Skeletal muscle tissue (tissue), 4 donors: ENCODE data around the gene ANAPC1. TPM values are rescaled to one million over a fixed set of nuclear protein-coding genes. Genes with fewer than 3 reads are reported as not detected.
"Not testable (repeated sequence)": the region's sequence is repeated elsewhere in the genome, so short reads cannot be mapped to it uniquely, and the experiment has no call there.

Experiments used
- H3K27ac ChIP-seq: one replicate; pipeline ENCODE4 v1.7.0; 2013; ENCODE audit warnings: mild to moderate bottlenecking, low read depth, low read length, inconsistent platforms
- H3K27me3 ChIP-seq, 3 donors: one replicate each; pipeline ENCODE4 v1.7.0; 2013; ENCODE audit warnings: low read length in 3 of 3; ENCODE audit not compliant: control insufficient read depth in 3 of 3, insufficient read depth in 3 of 3
- H3K36me3 ChIP-seq, 3 donors: one replicate each; pipeline ENCODE4 v1.7.0; 2013; ENCODE audit warnings: low read length in 3 of 3; ENCODE audit not compliant: control insufficient read depth in 3 of 3, insufficient read depth in 3 of 3
- H3K4me1 ChIP-seq, 3 donors: one replicate each; pipeline ENCODE4 v1.7.0; 2013; ENCODE audit warnings: low read length in 3 of 3, mild to moderate bottlenecking in 3 of 3; ENCODE audit not compliant: control insufficient read depth in 3 of 3, insufficient read depth in 3 of 3
- H3K4me3 ChIP-seq, 3 donors: one replicate each; pipeline ENCODE4 v1.7.0; 2013; ENCODE audit warnings: low read length in 3 of 3
- H3K9ac ChIP-seq, 3 donors: one replicate each; pipeline ENCODE4 v1.7.0; 2013; ENCODE audit warnings: low read length in 3 of 3, mild to moderate bottlenecking in 3 of 3, moderate library complexity in 2 of 3, low read depth in 1 of 3
- H3K9me3 ChIP-seq, 3 donors: one replicate each; pipeline ENCODE4 v1.7.0; 2013; ENCODE audit warnings: low read length in 3 of 3; ENCODE audit not compliant: control insufficient read depth in 3 of 3
- total RNA-seq: library from RNA; depleted of rRNA; stranded (reverse); fragments of >200 nt; gene quantifications from one replicate; pipeline ENCODE4 v1.2.3, GENCODE V29; 2014
- donor health status: Osteomylitis.

The ANAPC1 gene
- total RNA-seq, 1 donor from 2014 or later: 38.6 TPM

DNA sequence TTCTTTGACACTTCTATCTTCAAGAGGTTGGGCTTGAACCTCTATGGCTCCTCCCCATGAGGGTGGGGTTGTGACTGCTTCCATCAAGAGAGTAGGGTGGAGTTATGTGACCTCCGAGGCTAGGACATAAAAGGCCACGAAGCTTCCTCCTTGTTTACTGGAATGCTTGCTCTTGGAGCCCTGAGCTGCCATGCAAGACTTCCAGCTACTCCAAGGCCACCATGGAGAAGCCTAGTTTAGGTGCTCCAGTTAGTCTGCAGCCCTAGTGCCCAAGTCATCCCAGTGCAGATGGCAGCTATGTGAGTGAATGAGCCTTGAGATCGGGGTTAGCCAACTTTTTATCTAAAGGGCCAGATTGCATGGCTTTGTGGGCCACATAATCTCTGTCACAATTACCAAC, 12.0 kb upstream of the ANAPC1 start:
- Histone ChIP-seq H3K27me3 (peaks cover 0 to 23% (median 13%) of the 10 kb centered on the region in 3 donors), H3K36me3 (no peaks in the 10 kb centered on the region), H3K4me1 (peaks cover 10 to 18% (median 12%) of the 10 kb centered on the region in 3 donors), H3K4me3 (no peak overlapping the region), H3K27ac (no peak overlapping the region), H3K9ac (no peak overlapping the region), H3K9me3 (no peaks in the 10 kb centered on the region)

DNA sequence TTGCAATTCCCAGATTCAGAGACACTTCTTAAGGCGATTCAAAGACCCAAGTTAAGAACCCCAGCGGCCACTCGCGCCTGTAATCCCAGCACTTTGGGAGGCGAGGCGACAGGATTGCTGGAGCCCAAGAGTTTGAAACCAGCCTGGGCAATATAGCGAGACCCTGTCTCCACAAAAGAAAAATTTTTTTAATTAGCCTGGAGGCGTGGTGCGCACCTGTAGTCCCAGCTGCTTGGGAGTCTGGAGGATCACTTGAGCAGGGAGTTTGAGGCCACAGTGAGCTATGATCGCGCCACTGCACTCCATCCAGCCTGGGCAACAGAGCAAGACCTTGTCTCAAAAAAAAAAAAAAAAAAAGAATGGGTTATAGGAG, 585 bp upstream of the ANAPC1 start:
- Histone ChIP-seq H3K9me3 (no peaks in the 10 kb centered on the region), H3K4me1 (peaks cover 6 to 9% (median 6%) of the 10 kb centered on the region in 3 donors), H3K9ac (peak overlapping the region; percentile 84 to 98 (median 94)), H3K4me3 (peak overlapping the region; percentile 93 to 100 (median 97)), H3K27me3 (no peaks in the 10 kb centered on the region), H3K36me3 (peaks cover 0 to 2% (median 0%) of the 10 kb centered on the region in 3 donors), H3K27ac (peak overlapping the region; percentile 69)

DNA sequence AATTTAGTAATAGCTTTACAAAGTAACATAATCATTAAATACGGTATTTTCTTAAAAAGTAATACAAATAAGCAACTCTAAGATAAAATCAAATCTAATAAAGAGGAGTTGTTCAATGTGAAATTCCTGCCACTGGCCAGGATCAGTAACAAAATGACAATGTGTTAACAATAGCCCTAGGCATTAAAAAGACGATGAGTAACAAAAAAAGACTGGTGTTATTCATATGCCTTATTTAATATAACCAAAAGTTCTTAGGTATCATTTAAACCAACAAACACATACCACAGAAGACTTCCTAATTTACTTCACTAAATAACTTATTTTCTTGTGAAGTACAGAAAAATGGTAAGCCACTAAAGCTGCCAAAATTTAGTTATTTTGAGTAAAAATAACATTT, 11.2 kb downstream of the ANAPC1 start:
- not testable (repeated sequence) for H3K4me1 ChIP-seq, H3K9ac ChIP-seq, H3K27me3 ChIP-seq, H3K27ac ChIP-seq, H3K9me3 ChIP-seq, H3K4me3 ChIP-seq
- peaks cover under 1 to 10% (median under 1%) of the 10 kb centered on the region in 3 donors for H3K36me3 ChIP-seq

- H3K36me3 ChIP-seq: peaks cover 2 to 10% (median 10%) of the 10 kb centered on the region in 3 donors
- H3K9me3 ChIP-seq, H3K27me3 ChIP-seq, H3K4me3 ChIP-seq, H3K9ac ChIP-seq, H3K4me1 ChIP-seq, H3K27ac ChIP-seq: not testable (repeated sequence)
These were observed 18.9 kb downstream of the ANAPC1 start for GRCh38 chr2:111865124-111865523.

GRCh38 chr2:111860005-111860404, 24.0 kb downstream of the ANAPC1 start:
- H3K4me3 ChIP-seq, H3K36me3 ChIP-seq, H3K9ac ChIP-seq, H3K4me1 ChIP-seq, H3K27ac ChIP-seq, H3K27me3 ChIP-seq, H3K9me3 ChIP-seq: not testable (repeated sequence)

GRCh38 chr2:111852544-111852943, 31.4 kb downstream of the ANAPC1 start:
- not testable (repeated sequence) for H3K9ac ChIP-seq, H3K4me1 ChIP-seq, H3K9me3 ChIP-seq, H3K27me3 ChIP-seq, H3K4me3 ChIP-seq, H3K27ac ChIP-seq, H3K36me3 ChIP-seq

DNA sequence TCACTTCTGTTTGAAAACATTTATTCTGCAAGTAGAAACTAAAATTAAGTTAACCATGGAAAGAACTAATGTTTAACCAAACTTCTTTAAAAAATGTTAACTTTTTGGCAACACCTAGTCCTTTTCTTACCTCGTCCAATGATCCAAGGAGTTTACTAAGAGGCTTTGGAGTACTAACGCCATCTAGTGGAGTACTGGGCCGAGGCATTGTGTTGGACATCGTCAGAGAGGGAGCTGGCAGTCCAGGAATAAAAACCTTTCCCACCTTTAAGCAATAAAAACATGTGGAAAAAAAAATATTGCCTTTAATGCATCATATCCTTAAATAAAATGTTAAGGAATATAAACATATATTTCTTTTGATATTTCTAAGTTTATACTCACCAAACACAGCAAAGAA, 33.3 kb downstream of the ANAPC1 start:
- H3K36me3 ChIP-seq, H3K4me1 ChIP-seq, H3K4me3 ChIP-seq, H3K27ac ChIP-seq, H3K27me3 ChIP-seq, H3K9me3 ChIP-seq, H3K9ac ChIP-seq: not testable (repeated sequence)

- not testable (repeated sequence) for H3K4me3 ChIP-seq, H3K36me3 ChIP-seq, H3K9ac ChIP-seq, H3K27me3 ChIP-seq, H3K4me1 ChIP-seq, H3K9me3 ChIP-seq, H3K27ac ChIP-seq
These were observed 44.2 kb downstream of the ANAPC1 start for GRCh38 chr2:111839625-111840282.

DNA sequence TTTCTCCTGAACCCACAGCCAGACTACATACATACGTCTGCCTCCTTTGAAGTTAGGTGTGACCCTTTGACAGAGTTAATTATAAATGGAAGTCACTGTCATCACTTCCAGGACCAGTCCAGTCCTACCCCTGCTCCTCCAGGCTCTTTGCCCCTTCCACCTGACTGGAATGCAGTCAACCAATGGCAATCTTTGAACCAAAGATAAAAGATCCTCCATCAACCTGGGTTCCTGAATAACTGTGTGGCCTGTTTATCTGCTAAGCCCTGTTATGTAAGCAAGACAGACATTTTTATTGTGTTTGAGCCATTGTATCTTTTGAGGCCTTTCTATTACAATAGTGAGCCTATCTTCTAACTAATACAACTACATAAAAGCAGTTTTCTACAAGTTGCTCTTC, 45.0 kb downstream of the ANAPC1 start:
- not testable (repeated sequence) for H3K27me3 ChIP-seq, H3K4me1 ChIP-seq, H3K27ac ChIP-seq, H3K9ac ChIP-seq, H3K36me3 ChIP-seq, H3K9me3 ChIP-seq, H3K4me3 ChIP-seq

GRCh38 chr2:111834221-111834620, 49.8 kb downstream of the ANAPC1 start:
- H3K27ac ChIP-seq, H3K4me1 ChIP-seq, H3K27me3 ChIP-seq: not testable (repeated sequence)

DNA sequence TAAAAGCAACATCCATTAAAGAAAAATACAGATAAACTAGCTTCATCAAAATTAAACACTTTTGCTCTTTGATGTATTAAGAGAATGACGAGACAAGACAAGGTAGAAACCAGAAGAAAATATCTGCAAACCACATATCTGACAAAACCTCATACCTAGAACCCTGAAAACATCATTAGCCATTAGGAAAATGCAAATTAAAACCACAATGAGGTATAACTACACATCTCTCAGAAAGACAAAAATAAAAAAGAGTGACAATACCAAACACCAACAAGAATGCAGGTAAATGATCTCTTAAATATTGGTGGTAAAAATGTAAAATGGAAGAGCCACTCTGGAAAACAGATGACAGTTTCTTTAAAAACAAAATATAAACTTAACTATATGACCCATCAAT, 53.5 kb downstream of the ANAPC1 start:
- not testable (repeated sequence) for H3K27ac ChIP-seq, H3K9me3 ChIP-seq, H3K4me3 ChIP-seq, H3K4me1 ChIP-seq, H3K27me3 ChIP-seq, H3K36me3 ChIP-seq, H3K9ac ChIP-seq

More at GRCh38 chr2:111834221-111834620, 49.8 kb downstream of the ANAPC1 start:
- not testable (repeated sequence) for H3K9ac ChIP-seq, H3K4me3 ChIP-seq, H3K9me3 ChIP-seq, H3K36me3 ChIP-seq
